GM19328 (cell line): Measurements from ENCODE around the gene RREB1.

Experiments used
- ATAC-seq: cut with Tn5 transposase; IDR thresholded peaks from one replicate; pipeline ENCODE4 v1.9.1; 2021; ENCODE audit warnings: mild to moderate bottlenecking, moderate library complexity; ENCODE audit not compliant: unreplicated experiment

The RREB1 gene

GRCh38 chr6:7088076-7088742, 19.6 kb upstream of the RREB1 start:
- no peak for ATAC-seq

GRCh38 chr6:7098993-7099392, 8.8 kb upstream of the RREB1 start:
- no peak for ATAC-seq

- no peak for ATAC-seq
Observed at GRCh38 chr6:7100072-7100752, 7.5 kb upstream of the RREB1 start.

- ATAC-seq, result no peak
Observed at GRCh38 chr6:7100753-7101081, 7.0 kb upstream of the RREB1 start.

- no peak for ATAC-seq
Observed at GRCh38 chr6:7101290-7101689, 6.5 kb upstream of the RREB1 start.

- no peak for ATAC-seq
Observed at GRCh38 chr6:7104752-7105151, 3.0 kb upstream of the RREB1 start.

GRCh38 chr6:7106215-7106751, 1.5 kb upstream of the RREB1 start:
- ATAC-seq, result no peak

- peak; percentile 18 for ATAC-seq
Observed at GRCh38 chr6:7106752-7107577, 796 bp upstream of the RREB1 start.

GRCh38 chr6:7108196-7108963, 619 bp downstream of the RREB1 start:
- ATAC-seq, result peak; percentile 1

- no peak for ATAC-seq
Observed at GRCh38 chr6:7108964-7109836, 1.4 kb downstream of the RREB1 start.

GRCh38 chr6:7110092-7110792, 2.5 kb downstream of the RREB1 start:
- no peak for ATAC-seq

- no peak for ATAC-seq
Observed at GRCh38 chr6:7111095-7111690, 3.4 kb downstream of the RREB1 start.

- no peak for ATAC-seq
Observed at GRCh38 chr6:7112171-7112570, 4.4 kb downstream of the RREB1 start.

GRCh38 chr6:7112741-7113313, 5.1 kb downstream of the RREB1 start:
- no peak for ATAC-seq

GRCh38 chr6:7114744-7115458, 7.1 kb downstream of the RREB1 start:
- ATAC-seq, result no peak

- ATAC-seq, result no peak
Observed at GRCh38 chr6:7115543-7116231, 7.9 kb downstream of the RREB1 start.

- no peak for ATAC-seq
Observed at GRCh38 chr6:7119272-7119801, 11.6 kb downstream of the RREB1 start.
